ENCODE measurements around the gene VENTX. TPM values are rescaled to one million over a fixed set of nuclear protein-coding genes. Genes with fewer than 3 reads are reported as not detected.

The VENTX gene
- total RNA-seq, 1 experiment from 2014 or later, result not detected

- Histone ChIP-seq H3K4me2 (ENCODE audit: low read length) (no peak overlapping the region), H3K4me1 (ENCODE audit: control insufficient read depth in 1 of 2, insufficient read depth in 2 of 2, low read length in 2 of 2) (peaks cover 0 to 9% of the 10 kb centered on the region in 2 experiments; a peak in 1 of 4 replicates), H3K9me3 (ENCODE audit: control insufficient read depth in 1 of 2, insufficient read depth in 1 of 2, low read depth in 1 of 2, low read length in 2 of 2) (no peaks in the 10 kb centered on the region), H4K20me1 (ENCODE audit: insufficient read depth) (no peaks in the 10 kb centered on the region), H3K27ac (ENCODE audit: low read depth, low read length) (no peak overlapping the region), H3K27me3 (ENCODE audit: insufficient read depth, low read length) (no peaks in the 10 kb centered on the region), H3K36me3 (ENCODE audit: control insufficient read depth in 1 of 2, insufficient read depth in 2 of 2, low read length in 2 of 2) (no peaks in the 10 kb centered on the region), H3K79me2 (ENCODE audit: insufficient read depth, low read length) (no peaks in the 10 kb centered on the region), H3K4me3 (replicated peaks in 1 of 2; ENCODE audit: low read depth in 1 of 2, low read length in 2 of 2) (no peak overlapping the region), H3K9me2 (ENCODE audit: insufficient read depth) (no peaks in the 10 kb centered on the region), H3K9ac (ENCODE audit: low read length) (no peak overlapping the region), H2AFZ (ENCODE audit: low read depth, low read length, poor library complexity, severe bottlenecking) (no peak overlapping the region)
- DNase-seq (ENCODE audit: low read depth, low spot score) (no peak), ATAC-seq (no peak)
- intact Hi-C loops (cut with micrococcal nuclease), result loop anchor here (10.0 kb wide), 1 partner anchor 345 kb away; no protein-coding TSS in a partner anchor
- no TSS peak for BruUV-seq (replicated peaks)
- CTCF ChIA-PET, result no interaction called here
- no peak for TF ChIP-seq EGR1 (IDR thresholded peaks at IDR 0.05; ENCODE audit: low read depth)
- TF ChIP-seq, protein P1, sequence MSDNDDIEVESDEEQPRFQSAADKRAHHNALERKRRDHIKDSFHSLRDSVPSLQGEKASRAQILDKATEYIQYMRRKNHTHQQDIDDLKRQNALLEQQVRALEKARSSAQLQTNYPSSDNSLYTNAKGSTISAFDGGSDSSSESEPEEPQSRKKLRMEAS (IDR thresholded peaks at IDR 0.05), result no peak
- no peak for TF ChIP-seq SRF (IDR thresholded peaks at IDR 0.05; ENCODE audit: low read depth)
- no peak for TF ChIP-seq JUND (IDR thresholded peaks at IDR 0.05)
- TF ChIP-seq FOSL1 (IDR thresholded peaks at IDR 0.05; ENCODE audit: low read depth), result no peak
- TF ChIP-seq EZH2phosphoT487 (IDR thresholded peaks at IDR 0.05; ENCODE audit: borderline replicate concordance), result no peak
- RAD21 ChIA-PET (ENCODE audit: low non-redundant PET in 1 of 2, low total read pairs in 2 of 2, uncharacterized antibody in 2 of 2, unreplicated experiment in 2 of 2), result no interaction called here
- POLR2A ChIA-PET, result no interaction called here
Measured at GRCh38 chr10:133249975-133250754, 12.5 kb downstream of the VENTX start.

DNA sequence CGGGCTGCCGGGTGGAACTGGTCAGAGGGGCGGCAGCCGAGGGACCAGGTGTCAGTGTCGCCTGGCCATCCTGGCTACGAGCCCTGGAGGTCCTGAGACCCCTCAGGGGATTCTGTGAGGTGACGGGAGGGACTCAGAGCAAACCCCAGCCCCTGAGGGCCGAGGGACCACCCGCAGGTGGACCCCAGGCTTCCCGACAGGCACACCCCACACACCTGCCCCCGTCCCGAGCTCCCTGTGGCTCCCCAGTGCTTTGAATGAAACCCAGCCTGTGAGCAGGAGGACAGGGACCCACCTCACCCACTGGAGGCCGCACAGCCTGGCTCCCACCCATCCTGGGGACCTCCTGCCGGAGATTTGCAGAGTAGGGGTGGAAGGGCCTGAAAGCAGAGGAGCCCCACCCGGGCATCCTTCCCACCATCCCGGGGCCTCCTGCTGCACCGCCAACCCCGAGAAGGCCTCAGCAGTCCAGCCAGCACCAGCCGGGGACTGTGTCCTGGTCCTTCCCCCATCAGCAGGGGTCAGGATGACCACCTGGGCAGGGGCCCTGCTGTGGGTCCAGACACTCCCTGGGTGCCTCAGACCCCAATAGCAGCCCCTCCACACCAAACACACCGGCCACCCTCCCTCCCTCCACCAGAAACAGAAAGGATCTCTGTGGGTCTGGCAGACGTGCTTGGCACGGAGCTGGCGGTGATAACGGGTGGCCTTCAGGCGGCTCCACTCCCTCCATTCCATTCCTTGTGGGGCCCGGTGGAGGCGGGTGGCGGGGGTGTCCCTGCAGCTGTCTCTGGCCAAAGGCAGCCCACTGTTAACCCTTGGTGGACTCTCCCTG, 13.9 kb downstream of the VENTX start:
- Histone ChIP-seq H4K20me1 (ENCODE audit: insufficient read depth) (no peaks in the 10 kb centered on the region), H3K9me3 (ENCODE audit: control insufficient read depth in 1 of 2, insufficient read depth in 1 of 2, low read depth in 1 of 2, low read length in 2 of 2) (no peaks in the 10 kb centered on the region), H3K27me3 (ENCODE audit: insufficient read depth, low read length) (no peaks in the 10 kb centered on the region), H3K4me2 (ENCODE audit: low read length) (no peak overlapping the region), H2AFZ (ENCODE audit: low read depth, low read length, poor library complexity, severe bottlenecking) (no peak overlapping the region), H3K79me2 (ENCODE audit: insufficient read depth, low read length) (no peaks in the 10 kb centered on the region), H3K9ac (ENCODE audit: low read length) (no peak overlapping the region), H3K4me3 (replicated peaks in 1 of 2; ENCODE audit: low read depth in 1 of 2, low read length in 2 of 2) (no peak overlapping the region), H3K4me1 (ENCODE audit: control insufficient read depth in 1 of 2, insufficient read depth in 2 of 2, low read length in 2 of 2) (no peaks in the 10 kb centered on the region), H3K36me3 (ENCODE audit: control insufficient read depth in 1 of 2, insufficient read depth in 2 of 2, low read length in 2 of 2) (no peaks in the 10 kb centered on the region), H3K27ac (ENCODE audit: low read depth, low read length) (no peak overlapping the region), H3K9me2 (ENCODE audit: insufficient read depth) (no peaks in the 10 kb centered on the region)
- CTCF ChIA-PET, result no interaction called here
- no TSS peak for BruUV-seq (replicated peaks)
- no peak for TF ChIP-seq SIN3A (IDR thresholded peaks at IDR 0.05; ENCODE audit: low read depth)
- TF ChIP-seq, protein P1 (IDR thresholded peaks at IDR 0.05), result no peak
- TF ChIP-seq ZFX (IDR thresholded peaks at IDR 0.05), result no peak
- POLR2A ChIA-PET, result no interaction called here
- no peak for DNase-seq (ENCODE audit: low read depth, low spot score)
- no peak for ATAC-seq
- RAD21 ChIA-PET (ENCODE audit: low non-redundant PET in 1 of 2, low total read pairs in 2 of 2, uncharacterized antibody in 2 of 2, unreplicated experiment in 2 of 2), result no interaction called here
- intact Hi-C loops (cut with micrococcal nuclease), result loop anchor here (10.0 kb wide), 1 partner anchor 347 kb away; no protein-coding TSS in a partner anchor

Measured in HCT116 (cell line).